GM18909 (cell line): ENCODE results near the gene CEL.

Source experiments
- ATAC-seq: cut with Tn5 transposase; IDR thresholded peaks from one replicate; pipeline ENCODE4 v1.9.1; 2021; ENCODE audit warnings: mild to moderate bottlenecking; ENCODE audit not compliant: unreplicated experiment, poor library complexity

The CEL gene

GRCh38 chr9:133101356-133102189, 39.8 kb downstream of the CEL start:
- no peak for ATAC-seq

DNA sequence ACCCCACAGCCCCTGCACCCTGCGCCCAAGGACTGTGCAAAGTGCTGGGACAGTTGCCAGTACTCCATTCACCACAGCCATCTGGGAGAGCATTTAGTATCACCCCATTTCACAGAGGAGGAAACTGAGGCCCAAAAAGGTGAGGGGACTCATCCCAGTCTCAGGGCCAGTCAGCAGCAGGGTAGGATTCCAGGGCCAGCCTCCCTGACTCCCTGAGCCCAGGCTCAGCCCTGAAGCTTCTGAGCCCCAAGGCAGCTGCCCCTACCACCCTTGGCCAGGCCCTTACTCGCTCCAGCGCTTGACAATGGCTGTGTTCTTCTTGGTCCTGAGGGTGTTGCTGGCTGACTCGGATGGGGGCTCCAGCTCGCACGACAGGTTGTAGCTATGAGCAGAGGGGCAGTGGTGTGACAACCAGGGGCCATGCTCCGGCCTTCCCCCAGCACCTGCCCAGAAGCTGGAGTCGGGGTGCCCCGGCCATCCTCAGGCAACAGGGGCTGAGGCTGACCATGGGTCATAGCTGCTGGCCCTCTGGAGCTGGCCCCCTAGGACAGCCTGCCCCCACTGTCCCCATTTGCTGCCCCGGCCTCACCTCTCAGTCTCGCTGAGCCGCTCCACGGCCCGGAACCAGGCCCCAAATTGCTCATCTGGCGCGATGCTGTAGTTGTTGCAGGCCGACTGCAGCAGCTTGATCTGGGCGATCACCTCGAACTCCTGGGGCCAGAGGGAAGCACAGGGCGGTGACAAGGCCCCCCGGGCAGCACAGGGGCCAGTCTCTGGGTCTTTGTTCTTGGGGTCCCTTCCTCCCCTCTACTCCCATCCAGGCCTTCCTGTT, 40.6 kb downstream of the CEL start:
- no peak for ATAC-seq

GRCh38 chr9:133103183-133103986, 41.6 kb downstream of the CEL start:
- no peak for ATAC-seq

GRCh38 chr9:133103987-133104505, 42.3 kb downstream of the CEL start:
- ATAC-seq = no peak

GRCh38 chr9:133104718-133105460, 43.1 kb downstream of the CEL start:
- no peak for ATAC-seq

- ATAC-seq = no peak
These were observed 43.6 kb downstream of the CEL start for GRCh38 chr9:133105461-133105770.

DNA sequence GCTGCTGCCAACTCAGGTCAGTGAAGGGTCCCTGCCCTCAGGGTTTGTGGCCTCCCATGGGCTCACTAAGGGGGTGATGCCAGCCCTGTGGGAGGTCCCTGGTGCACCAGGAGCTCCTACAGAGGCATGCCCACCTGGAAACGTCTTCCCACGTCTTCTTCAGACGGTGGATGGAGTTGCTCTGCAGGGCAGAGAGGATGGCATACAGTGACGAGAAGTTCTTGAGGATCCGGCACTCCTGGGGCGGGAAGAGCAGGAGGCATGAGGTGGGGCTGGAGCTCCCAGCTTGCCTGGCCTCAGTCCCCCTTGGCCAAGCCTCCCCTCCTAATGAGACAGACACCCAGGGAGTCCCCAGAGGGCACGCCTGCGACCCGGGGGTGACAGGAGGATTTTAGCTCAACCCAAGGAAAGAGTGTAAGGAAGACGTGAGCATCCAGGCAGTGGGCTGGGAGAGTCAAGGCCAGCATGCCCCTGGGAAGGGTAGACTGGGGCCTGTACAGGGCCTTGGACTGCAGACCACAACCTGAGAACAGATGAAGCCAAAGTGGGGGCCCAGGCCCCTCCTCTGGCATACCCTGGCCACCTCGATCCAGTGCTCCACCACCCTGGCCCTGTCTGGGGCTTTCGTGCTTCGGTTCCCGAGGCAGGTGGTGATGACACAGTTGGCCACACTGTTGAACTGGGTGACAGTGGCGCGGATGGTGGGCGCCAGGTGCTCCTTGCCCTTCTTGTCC, 44.9 kb downstream of the CEL start:
- ATAC-seq = no peak

- ATAC-seq = no peak
These were observed 45.5 kb downstream of the CEL start for GRCh38 chr9:133107245-133107722.

GRCh38 chr9:133107961-133108793, 46.4 kb downstream of the CEL start:
- no peak for ATAC-seq

- ATAC-seq = no peak
These were observed 47.2 kb downstream of the CEL start for GRCh38 chr9:133108794-133109641.

- no peak for ATAC-seq
These were observed 48.3 kb downstream of the CEL start for GRCh38 chr9:133109931-133110650.

- no peak for ATAC-seq
These were observed 50.3 kb downstream of the CEL start for GRCh38 chr9:133111808-133112662.

DNA sequence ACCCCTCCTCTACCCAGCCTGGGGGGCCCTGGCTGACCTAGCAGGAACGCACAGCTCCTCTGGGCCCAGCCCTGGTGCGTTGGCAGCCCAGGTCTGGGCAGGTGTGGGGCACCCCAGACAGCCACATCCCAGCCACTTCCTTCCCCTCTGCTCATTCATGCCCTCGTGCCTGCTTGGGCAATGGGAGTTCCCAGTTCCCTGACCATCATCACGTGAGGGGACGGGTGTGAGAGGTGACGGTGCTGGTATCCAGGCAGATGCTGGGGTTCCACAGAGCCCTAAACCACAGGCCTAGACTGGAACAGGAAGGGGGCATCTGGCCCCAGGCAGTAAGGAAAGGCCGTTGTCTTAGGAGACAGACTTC, 50.9 kb downstream of the CEL start:
- ATAC-seq = no peak

DNA sequence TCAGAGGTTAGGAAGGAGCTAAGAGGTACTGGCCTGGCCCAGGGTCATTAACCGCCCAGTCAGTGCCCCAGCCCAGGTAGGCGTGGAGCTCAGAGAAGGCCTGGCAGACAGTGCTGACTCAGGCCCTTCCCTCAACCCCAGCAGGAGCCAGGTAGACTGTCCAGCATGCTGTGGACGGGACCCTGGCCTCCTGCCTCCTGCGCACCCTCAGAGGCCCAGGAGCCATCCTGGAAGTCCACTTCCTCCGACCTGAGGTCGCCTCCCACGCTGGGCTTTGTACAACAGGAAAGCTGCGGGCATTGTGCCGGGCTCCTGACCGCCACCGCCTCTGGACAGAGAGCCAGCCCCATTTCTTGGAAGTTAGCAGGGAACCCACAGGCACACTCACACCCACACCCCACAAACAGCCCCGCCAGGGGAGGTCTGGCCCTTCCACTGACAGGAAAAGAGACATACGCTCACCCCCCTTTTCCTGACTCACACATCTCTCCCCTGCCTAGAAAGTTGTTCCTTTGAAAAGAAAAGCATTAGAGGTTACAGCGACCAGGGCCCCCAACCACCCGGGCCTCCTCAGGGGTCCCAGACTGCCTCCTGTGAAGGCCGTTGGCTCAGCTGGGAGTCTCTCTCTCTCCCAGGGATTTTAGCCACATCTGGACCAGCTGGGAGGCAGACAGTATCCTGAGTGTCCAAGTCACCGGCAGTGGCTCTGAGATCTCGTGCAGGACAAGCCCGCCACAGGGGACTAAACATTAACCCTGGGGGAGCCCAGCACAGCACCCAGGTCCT, 51.6 kb downstream of the CEL start:
- no peak for ATAC-seq
